Hepatocyte (in vitro differentiated cells): Measurements from ENCODE around the gene IFNA13. TPM values are rescaled to one million over a fixed set of nuclear protein-coding genes. Genes with fewer than 3 reads are reported as not detected.

ENCODE experiments used
- DNase-seq: peaks from one replicate; pipeline ENCODE4 v3.0.0-alpha.2; 2016; ENCODE audit warnings: low spot score
- H2AFZ ChIP-seq: fragments of 200-600 bp; sonication (generic); 2 replicates; pipeline ENCODE4 v1.6.0; 2016; ENCODE audit warnings: antibody characterized with exemption, mild to moderate bottlenecking
- H3K27ac ChIP-seq: fragments of 200-600 bp; sonication (generic); 2 replicates; pipeline ENCODE4 v1.5.1; 2016; ENCODE audit warnings: mild to moderate bottlenecking
- H3K27me3 ChIP-seq: fragments of 200-600 bp; sonication (generic); 2 replicates; pipeline ENCODE4 v1.6.1; 2016
- H3K36me3 ChIP-seq: fragments of 200-600 bp; sonication (generic); replicated peaks from 2 replicates; pipeline ENCODE4 v1.5.1; 2016; ENCODE audit warnings: low read depth; ENCODE audit not compliant: insufficient read depth
- H3K4me1 ChIP-seq: fragments of 200-600 bp; sonication (generic); 2 replicates; pipeline ENCODE4 v1.5.1; 2016; ENCODE audit warnings: mild to moderate bottlenecking, moderate library complexity; ENCODE audit not compliant: insufficient read depth
- H3K4me2 ChIP-seq: fragments of 200-600 bp; sonication (generic); 2 replicates; pipeline ENCODE4 v1.6.0; 2016
- H3K4me3 ChIP-seq: fragments of 200-600 bp; sonication (generic); 2 replicates; pipeline ENCODE4 v1.5.1; 2016; ENCODE audit warnings: mild to moderate bottlenecking
- H3K79me2 ChIP-seq: fragments of 200-600 bp; sonication (generic); 2 replicates; pipeline ENCODE4 v1.6.0; 2017; ENCODE audit warnings: mild to moderate bottlenecking
- H3K9me2 ChIP-seq: fragments of 200-600 bp; sonication (generic); replicated peaks from 2 replicates; pipeline ENCODE4 v1.6.0; 2017; ENCODE audit warnings: mild to moderate bottlenecking; ENCODE audit not compliant: insufficient read depth
- H3K9me3 ChIP-seq: fragments of 200-600 bp; sonication (generic); 2 replicates; pipeline ENCODE4 v1.5.1; 2016; ENCODE audit warnings: low read depth, mild to moderate bottlenecking
- H4K20me1 ChIP-seq: fragments of 200-600 bp; sonication (generic); 2 replicates; pipeline ENCODE4 v1.6.0; 2016; ENCODE audit warnings: mild to moderate bottlenecking; ENCODE audit not compliant: insufficient read depth, poor library complexity, severe bottlenecking
- CTCF ChIP-seq: fragments of 200-600 bp; sonication (generic); IDR thresholded peaks from 2 replicates; pipeline ENCODE4 v1.5.1; 2016; ENCODE audit warnings: antibody characterized with exemption, mild to moderate bottlenecking; ENCODE audit not compliant: poor library complexity
- EZH2 ChIP-seq: fragments of 200-600 bp; sonication (generic); IDR thresholded peaks from 2 replicates; pipeline ENCODE4 v1.6.1; 2016; ENCODE audit warnings: antibody characterized with exemption, mild to moderate bottlenecking, borderline replicate concordance
- EZH2phosphoT487 ChIP-seq: fragments of 200-600 bp; sonication (generic); IDR thresholded peaks from one replicate; pipeline ENCODE4 v1.6.1; 2018; ENCODE audit warnings: antibody characterized with exemption, mild to moderate bottlenecking, low read depth, moderate library complexity; ENCODE audit not compliant: unreplicated experiment, severe bottlenecking
- WGBS: methylation state at CpG from one replicate; pipeline ENCODE4 v1.1.6; 2016; ENCODE audit warnings: low lambda C conversion rate; ENCODE audit errors: missing lambda C conversion rate; 5-methylcytosine and 5-hydroxymethylcytosine counted together
- polyA plus RNA-seq: library from polyadenylated mRNA; unstranded; fragments of >200 nt; fragmentation: Nextera tagmentation; extraction: Ambion mirVana; gene quantifications from 2 replicates; pipeline ENCODE4 v1.2.1, GENCODE V29; 2016
- total RNA-seq: library from RNA; depleted of rRNA; stranded (reverse); fragments of >200 nt; gene quantifications from 2 replicates; pipeline ENCODE4 v1.2.3, GENCODE V29; 2014

Gene IFNA13
- total and polyA plus RNA-seq, 2 experiments from 2014 or later, result not detected

- peaks cover 6% of the 10 kb centered on the region for H3K27me3 ChIP-seq
- WGBS, result 2% methylated on average over 54 of the region's 55 CpGs
- H3K4me2 ChIP-seq, result peak within 1 kb of the TSS; percentile 86
- H3K79me2 ChIP-seq, result peaks cover 56% of the 10 kb centered on the region
- peaks cover 43% of the 10 kb centered on the region for H4K20me1 ChIP-seq
- H3K4me3 ChIP-seq, result peak within 1 kb of the TSS; percentile 97
- H3K27ac ChIP-seq, result peak within 1 kb of the TSS; percentile 100
- H3K9me2 ChIP-seq, result no peaks in the 10 kb centered on the region
- TF ChIP-seq EZH2phosphoT487 (no peak), EZH2 (no peak), CTCF (no peak)
- H3K9me3 ChIP-seq, result no peaks in the 10 kb centered on the region
- peak; percentile 97 for DNase-seq
- no peaks in the 10 kb centered on the region for H3K36me3 ChIP-seq
- peaks cover 33% of the 10 kb centered on the region for H3K4me1 ChIP-seq
- peak within 1 kb of the TSS; percentile 98 for H2AFZ ChIP-seq
These were observed 32.9 kb downstream of the IFNA13 start, which contains the start of gene KLHL9 for GRCh38 chr9:21334701-21335632. Gene KLHL9 (minus strand): TSS chr9:21335404. CDS start chr9:21334859, 545 bp downstream.

- no peak overlapping the region for H2AFZ ChIP-seq
- H3K9me3 ChIP-seq, result no peaks in the 10 kb centered on the region
- TF ChIP-seq CTCF (no peak), EZH2 (no peak), EZH2phosphoT487 (no peak)
- no peaks in the 10 kb centered on the region for H3K9me2 ChIP-seq
- 100% methylated on average over 2 of the region's 2 CpGs for WGBS
- peaks cover 61% of the 10 kb centered on the region for H4K20me1 ChIP-seq
- H3K27ac ChIP-seq, result no peak overlapping the region
- peak overlapping the region; percentile 86 for H3K4me2 ChIP-seq
- no peaks in the 10 kb centered on the region for H3K27me3 ChIP-seq
- no peaks in the 10 kb centered on the region for H3K36me3 ChIP-seq
- DNase-seq, result no peak
- H3K79me2 ChIP-seq, result peaks cover 73% of the 10 kb centered on the region
- peaks cover 33% of the 10 kb centered on the region for H3K4me1 ChIP-seq
- H3K4me3 ChIP-seq, result peak overlapping the region; percentile 97
These were observed 34.6 kb downstream of the IFNA13 start for GRCh38 chr9:21333226-21333625.

- H2AFZ ChIP-seq, result no peak overlapping the region
- H3K4me2 ChIP-seq, result peak overlapping the region; percentile 86
- H3K79me2 ChIP-seq, result peaks cover 86% of the 10 kb centered on the region
- H3K4me3 ChIP-seq, result no peak overlapping the region
- peaks cover 67% of the 10 kb centered on the region for H4K20me1 ChIP-seq
- H3K36me3 ChIP-seq, result no peaks in the 10 kb centered on the region
- no peaks in the 10 kb centered on the region for H3K9me2 ChIP-seq
- H3K9me3 ChIP-seq, result no peaks in the 10 kb centered on the region
- peaks cover 33% of the 10 kb centered on the region for H3K4me1 ChIP-seq
- DNase-seq, result no peak
- H3K27ac ChIP-seq, result no peak overlapping the region
- 80% methylated on average over 5 of the region's 5 CpGs for WGBS
- no peak for TF ChIP-seq EZH2
- no peak for TF ChIP-seq CTCF
- H3K27me3 ChIP-seq, result no peaks in the 10 kb centered on the region
These were observed 36.0 kb downstream of the IFNA13 start for GRCh38 chr9:21331676-21332402.
